CD4-positive, alpha-beta T cell (primary cell): ENCODE data around the gene OR6P1. TPM values are rescaled to one million over a fixed set of nuclear protein-coding genes. Genes with fewer than 3 reads are reported as not detected.

Source experiments
- ATAC-seq: fragments of 200-7000 bp; cut with Tn5 transposase; one replicate; pipeline ENCODE4 v1.10.0; 2022; ENCODE audit warnings: mild to moderate bottlenecking; ENCODE audit not compliant: poor library complexity
- CTCF ChIA-PET: fragments of 350-600 bp; sonication (Branson Sonifier 250); formaldehyde crosslinking; loops from one replicate; lab custom pipeline; 2021; ENCODE audit warnings: antibody characterized with exemption, inconsistent platforms; lab: Charles Lee
- POLR2A ChIA-PET: fragments of 350-600 bp; sonication (Branson Sonifier 250); formaldehyde crosslinking; loops from one replicate; lab custom pipeline; 2021; ENCODE audit warnings: antibody characterized with exemption, inconsistent platforms; lab: Charles Lee
- DNase-seq, 14 experiments: peaks; one replicate each; pipeline ENCODE4 v3.0.0-alpha.2; 2013 to 2020; ENCODE audit warnings: mixed read lengths in 2 of 14
- H3K27ac ChIP-seq, 2 donors: one replicate each; pipeline versions ENCODE4 v1.5.1 to v1.7.0; 2013; ENCODE audit warnings: low read length in 2 of 2, low read depth in 1 of 2, mild to moderate bottlenecking in 1 of 2
- H3K27me3 ChIP-seq, 2 experiments: 1 replicate in 1 of 2; 2 replicates in 1 of 2; pipeline versions ENCODE4 v1.6.1 to v1.7.0; 2013; ENCODE audit warnings: low read length in 2 of 2, control low read depth in 1 of 2, mild to moderate bottlenecking in 1 of 2, moderate library complexity in 1 of 2; ENCODE audit not compliant: insufficient read depth in 2 of 2, control insufficient read depth in 1 of 2
- H3K36me3 ChIP-seq: one replicate; pipeline ENCODE4 v1.6.1; 2013; ENCODE audit warnings: low read length, control low read depth; ENCODE audit not compliant: insufficient read depth
- H3K4me1 ChIP-seq: one replicate; pipeline ENCODE4 v1.6.1; 2013; ENCODE audit warnings: low read length, control low read depth; ENCODE audit not compliant: insufficient read depth
- H3K4me3 ChIP-seq: one replicate; pipeline ENCODE4 v1.5.1; 2013; ENCODE audit warnings: mild to moderate bottlenecking, low read length, moderate library complexity
- H3K9me3 ChIP-seq, 2 experiments: 1 replicate in 1 of 2; 2 replicates in 1 of 2; pipeline versions ENCODE4 v1.6.1 to v1.7.0; 2013; ENCODE audit warnings: low read length in 2 of 2, mild to moderate bottlenecking in 2 of 2, control low read depth in 1 of 2, moderate library complexity in 1 of 2; ENCODE audit not compliant: control insufficient read depth in 1 of 2, insufficient read depth in 1 of 2
- H3K27ac Mint-ChIP-seq: one replicate; pipeline ENCODE4 v1.8.0; 2020; ENCODE audit warnings: mixed read lengths
- H3K27me3 Mint-ChIP-seq: one replicate; pipeline ENCODE4 v1.8.0; 2021; ENCODE audit warnings: mixed read lengths
- H3K36me3 Mint-ChIP-seq: one replicate; pipeline ENCODE4 v1.8.0; 2021; ENCODE audit warnings: low read depth, mixed read lengths
- H3K4me1 Mint-ChIP-seq: one replicate; pipeline ENCODE4 v1.8.0; 2021; ENCODE audit warnings: low read depth, mixed read lengths
- H3K4me3 Mint-ChIP-seq: one replicate; pipeline ENCODE4 v1.8.0; 2020; ENCODE audit warnings: mild to moderate bottlenecking, mixed read lengths
- H3K9me3 Mint-ChIP-seq: one replicate; pipeline ENCODE4 v1.8.0; 2020; ENCODE audit warnings: mixed read lengths
- CTCF ChIP-seq: fragments of 200-600 bp; IDR thresholded peaks from one replicate; pipeline ENCODE4 v1.8.0; 2022; ENCODE audit warnings: antibody characterized with exemption, mild to moderate bottlenecking
- intact Hi-C, 2 experiments: fragments of 100-400 bp; cut with DNase I in 1 of 2; cut with micrococcal nuclease in 1 of 2; formaldehyde crosslinking; loops; one replicate each; pipeline versions ENCODE4 v1.15.1 to v1.9.0; 2023 to 2025; cut with DNase I, micrococcal nuclease
- polyA plus RNA-seq, 2 donors: library from polyadenylated mRNA; unstranded; fragments of 120-200 nt; gene quantifications; one replicate each; pipeline ENCODE4 v1.2.1, GENCODE V29; 2013
- total RNA-seq, 174 experiments: library from RNA in 2 of 174; stranded (reverse) in 2 of 174; gene quantifications; one replicate each; pipeline ENCODE4 v1.2.3 and lab custom pipeline; 2021 to 2026

The OR6P1 gene, protein sequence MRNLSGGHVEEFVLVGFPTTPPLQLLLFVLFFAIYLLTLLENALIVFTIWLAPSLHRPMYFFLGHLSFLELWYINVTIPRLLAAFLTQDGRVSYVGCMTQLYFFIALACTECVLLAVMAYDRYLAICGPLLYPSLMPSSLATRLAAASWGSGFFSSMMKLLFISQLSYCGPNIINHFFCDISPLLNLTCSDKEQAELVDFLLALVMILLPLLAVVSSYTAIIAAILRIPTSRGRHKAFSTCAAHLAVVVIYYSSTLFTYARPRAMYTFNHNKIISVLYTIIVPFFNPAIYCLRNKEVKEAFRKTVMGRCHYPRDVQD
- not detected for total RNA-seq
- not detected for polyA plus RNA-seq (2013, experiment 1 of 2)
- polyA plus RNA-seq (2013, experiment 2 of 2), result not detected
- 0 to 0.07 (median 0) reads per million in 172 experiments for total RNA-seq (lab: John Stamatoyannopoulos, UW)

DNA sequence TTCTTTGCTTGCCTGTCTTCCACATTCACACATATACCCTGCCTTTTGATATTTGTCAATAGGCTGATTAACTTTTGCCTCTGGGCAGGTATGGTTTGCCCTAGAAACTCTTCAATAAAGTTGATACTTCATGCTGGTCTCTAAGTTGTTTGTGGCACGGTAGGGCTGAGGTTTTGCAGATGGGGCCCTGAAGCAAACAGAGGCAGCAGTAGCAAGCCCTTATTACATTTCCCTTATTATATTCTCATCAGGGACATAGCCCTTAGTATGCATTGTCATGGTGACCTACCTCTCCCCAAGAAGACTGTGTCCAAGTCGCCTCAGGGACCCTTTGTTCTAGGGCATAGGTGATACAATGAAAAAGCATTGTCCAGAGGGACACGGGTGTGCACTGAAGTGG is at the start of gene OR6P1:
TSS of gene OR6P1 (minus strand) at position 101 of the 400 bp plus-strand sequence. CDS start 6,976 bp downstream, outside the sequence.
- peaks cover 0 to 5% of the 10 kb centered on the region in 2 experiments for H3K27me3 ChIP-seq
- no peaks in the 10 kb centered on the region for H3K4me1 ChIP-seq
- Mint-ChIP-seq H3K36me3 (no peaks in the 10 kb centered on the region), H3K27me3 (peaks cover 35% of the 10 kb centered on the region), H3K27ac (no peak within 1 kb of the TSS), H3K4me1 (no peaks in the 10 kb centered on the region), H3K4me3 (no peak within 1 kb of the TSS), H3K9me3 (peaks cover 4% of the 10 kb centered on the region)
- H3K27ac ChIP-seq, result no peak within 1 kb of the TSS
- ChIA-PET POLR2A (no interaction called here), CTCF (no interaction called here)
- no peak for TF ChIP-seq CTCF
- ATAC-seq (no peak), DNase-seq (no peak)
- intact Hi-C loops, result no loop called here
- no peaks in the 10 kb centered on the region for H3K36me3 ChIP-seq
- no peak within 1 kb of the TSS for H3K4me3 ChIP-seq
- H3K9me3 ChIP-seq, result no peaks in the 10 kb centered on the region

- POLR2A ChIA-PET, result no interaction called here
- intact Hi-C loops, result no loop called here
- Histone ChIP-seq H3K4me3 (no peak overlapping the region), H3K27me3 (no peaks in the 10 kb centered on the region), H3K9me3 (no peaks in the 10 kb centered on the region), H3K27ac (no peak overlapping the region), H3K4me1 (no peaks in the 10 kb centered on the region), H3K36me3 (no peaks in the 10 kb centered on the region)
- CTCF ChIA-PET, result no interaction called here
- no peaks in the 10 kb centered on the region for H3K4me1 Mint-ChIP-seq
- no peaks in the 10 kb centered on the region for H3K36me3 Mint-ChIP-seq
- no peaks in the 10 kb centered on the region for H3K27me3 Mint-ChIP-seq
- no peaks in the 10 kb centered on the region for H3K9me3 Mint-ChIP-seq
- no peak for DNase-seq
- no peak overlapping the region for H3K27ac Mint-ChIP-seq
- no peak for TF ChIP-seq CTCF
- ATAC-seq, result no peak
- H3K4me3 Mint-ChIP-seq, result no peak overlapping the region
These were observed 43.4 kb upstream of the OR6P1 start for GRCh38 chr1:158613764-158614163.

DNA sequence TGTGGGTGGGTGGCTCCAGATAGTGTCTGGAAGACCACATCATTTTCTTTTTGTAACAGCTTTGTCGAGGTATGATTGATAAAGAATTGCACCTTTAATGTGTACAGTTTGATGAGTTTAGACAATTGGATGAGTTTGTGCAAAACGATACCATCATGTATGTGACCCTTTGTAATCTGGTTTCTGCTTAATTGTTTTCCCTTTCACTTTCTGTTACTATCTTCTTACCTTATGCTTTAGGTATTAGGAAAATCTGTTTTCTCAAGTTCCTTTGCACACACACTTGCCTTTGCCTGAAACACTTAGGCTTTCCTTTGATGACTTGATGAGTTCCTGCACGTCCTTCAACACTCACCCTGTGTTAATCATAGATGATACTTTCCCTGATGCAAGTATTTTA is 41.5 kb upstream of the OR6P1 start:
- POLR2A ChIA-PET, result no interaction called here
- H3K27ac Mint-ChIP-seq, result no peak overlapping the region

More for the DNA sequence above, 41.5 kb upstream of the OR6P1 start:
- DNase-seq, result no peak
- Mint-ChIP-seq H3K27me3 (no peaks in the 10 kb centered on the region), H3K4me1 (no peaks in the 10 kb centered on the region), H3K4me3 (no peak overlapping the region), H3K9me3 (no peaks in the 10 kb centered on the region), H3K36me3 (no peaks in the 10 kb centered on the region)
- H3K9me3 ChIP-seq, result no peaks in the 10 kb centered on the region
- intact Hi-C loops, result no loop called here
- H3K27ac ChIP-seq, result no peak overlapping the region
- no peaks in the 10 kb centered on the region for H3K36me3 ChIP-seq
- TF ChIP-seq CTCF, result no peak
- no peaks in the 10 kb centered on the region for H3K4me1 ChIP-seq
- no peaks in the 10 kb centered on the region for H3K27me3 ChIP-seq
- ATAC-seq, result no peak
- no peak overlapping the region for H3K4me3 ChIP-seq
- CTCF ChIA-PET, result interaction anchor here (0.9 kb wide), 1 partner anchor 12 kb away, joined by 3 read pairs; no protein-coding TSS in a partner anchor
